ENCODE data around the gene AKR1E2.
"Not testable (repeated sequence)": the region's sequence is repeated elsewhere in the genome, so short reads cannot be mapped to it uniquely, and the experiment has no call there.

AKR1E2 gene

DNA sequence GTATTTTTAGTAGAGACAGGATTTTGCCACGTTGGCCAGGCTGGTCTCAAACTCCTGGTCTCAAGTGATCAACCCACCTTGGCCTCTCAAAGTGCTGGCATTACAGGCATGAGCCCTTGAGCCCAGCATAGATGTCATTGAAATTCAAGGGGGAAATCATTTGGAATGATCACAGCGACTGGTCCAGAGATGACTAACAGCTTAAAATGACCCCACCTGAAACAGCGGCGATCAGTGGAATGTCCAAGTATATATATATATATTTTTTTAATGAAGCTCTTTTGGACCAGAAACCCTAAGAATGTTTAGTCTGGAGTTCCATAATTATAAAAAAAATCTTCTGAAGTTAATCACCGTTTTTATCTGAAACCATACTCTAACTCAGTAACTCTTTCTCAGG, 12.5 kb upstream of the AKR1E2 start:
- no peak for DNase-seq (ENCODE audit: low spot score)

DNA sequence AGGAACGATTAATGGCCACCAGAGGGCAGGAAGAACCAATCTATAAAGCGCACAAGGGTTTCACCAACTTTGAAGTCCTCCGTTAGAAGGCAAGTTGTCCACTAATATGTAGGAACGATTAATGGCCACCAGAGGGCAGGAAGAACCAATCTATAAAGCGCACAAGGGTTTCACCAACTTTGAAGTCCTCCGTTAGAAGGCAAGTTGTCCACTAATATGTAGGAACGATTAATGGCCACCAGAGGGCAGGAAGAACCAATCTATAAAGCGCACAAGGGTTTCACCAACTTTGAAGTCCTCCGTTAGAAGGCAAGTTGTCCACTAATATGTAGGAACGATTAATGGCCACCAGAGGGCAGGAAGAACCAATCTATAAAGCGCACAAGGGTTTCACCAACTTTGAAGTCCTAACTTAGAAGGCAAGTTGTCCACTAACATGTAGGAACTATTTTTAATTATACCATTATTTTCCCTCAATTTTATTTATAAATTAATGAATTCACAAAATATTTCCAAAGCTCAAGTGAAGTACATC, 10.3 kb upstream of the AKR1E2 start:
- DNase-seq (ENCODE audit: low spot score): not testable (repeated sequence)

DNA sequence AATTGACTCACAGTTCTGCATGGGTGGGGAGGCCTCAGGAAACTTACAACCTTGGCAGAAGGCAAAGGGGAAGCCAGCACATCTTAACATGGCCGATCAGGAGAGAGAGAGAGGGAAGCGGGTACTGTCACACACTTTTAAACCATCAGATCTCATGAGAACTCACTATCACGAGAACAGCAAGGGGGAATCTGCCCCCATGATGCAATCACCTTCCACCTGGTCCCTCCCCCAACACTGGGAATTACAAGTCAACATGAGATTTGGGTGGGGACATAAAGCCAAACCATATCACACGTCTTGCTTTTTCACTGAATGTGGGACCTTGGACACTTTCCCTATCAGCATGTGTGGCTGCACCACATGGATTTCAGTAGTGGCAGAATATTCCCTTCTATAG, 9.0 kb upstream of the AKR1E2 start:
- no peak for DNase-seq (ENCODE audit: low spot score)

DNA sequence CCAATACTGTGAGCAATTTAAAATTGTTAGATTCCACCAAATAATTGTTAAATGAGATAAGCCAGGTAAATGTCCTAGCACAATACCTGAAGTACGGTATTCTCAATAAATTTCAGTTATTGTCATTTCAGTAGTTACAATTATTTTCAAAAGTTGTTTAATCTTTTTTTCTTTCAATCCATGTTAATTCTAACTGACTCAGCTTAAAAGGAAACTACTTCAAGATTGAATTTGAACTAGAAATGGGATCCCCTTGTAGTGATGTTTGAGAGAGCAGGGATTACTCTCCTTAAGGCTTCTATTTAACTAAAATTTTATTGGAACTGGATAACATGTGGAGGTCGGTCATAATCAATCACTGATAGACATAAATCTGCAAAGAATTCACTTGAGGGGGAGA, 6.9 kb upstream of the AKR1E2 start:
- DNase-seq (ENCODE audit: low spot score): no peak

DNA sequence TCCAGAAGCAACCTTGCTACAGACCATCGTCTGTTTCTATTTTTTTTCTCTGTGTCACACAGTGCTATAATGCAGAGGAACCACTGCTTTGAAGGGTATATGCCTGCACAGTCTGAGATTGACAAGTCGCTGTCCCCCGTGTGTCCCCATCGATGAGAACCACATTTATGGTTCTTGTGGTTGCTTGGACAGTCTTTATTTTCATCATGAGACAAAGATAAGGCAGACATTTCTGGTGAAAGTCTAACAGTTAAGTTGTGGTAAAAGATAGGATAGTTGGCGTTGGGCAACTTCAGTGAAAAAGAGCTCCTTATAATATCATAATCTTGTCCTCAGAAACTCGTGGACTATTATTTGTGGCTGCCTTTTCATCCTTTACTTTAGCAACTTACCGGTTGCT, 6.3 kb upstream of the AKR1E2 start:
- DNase-seq (ENCODE audit: low spot score): no peak

DNA sequence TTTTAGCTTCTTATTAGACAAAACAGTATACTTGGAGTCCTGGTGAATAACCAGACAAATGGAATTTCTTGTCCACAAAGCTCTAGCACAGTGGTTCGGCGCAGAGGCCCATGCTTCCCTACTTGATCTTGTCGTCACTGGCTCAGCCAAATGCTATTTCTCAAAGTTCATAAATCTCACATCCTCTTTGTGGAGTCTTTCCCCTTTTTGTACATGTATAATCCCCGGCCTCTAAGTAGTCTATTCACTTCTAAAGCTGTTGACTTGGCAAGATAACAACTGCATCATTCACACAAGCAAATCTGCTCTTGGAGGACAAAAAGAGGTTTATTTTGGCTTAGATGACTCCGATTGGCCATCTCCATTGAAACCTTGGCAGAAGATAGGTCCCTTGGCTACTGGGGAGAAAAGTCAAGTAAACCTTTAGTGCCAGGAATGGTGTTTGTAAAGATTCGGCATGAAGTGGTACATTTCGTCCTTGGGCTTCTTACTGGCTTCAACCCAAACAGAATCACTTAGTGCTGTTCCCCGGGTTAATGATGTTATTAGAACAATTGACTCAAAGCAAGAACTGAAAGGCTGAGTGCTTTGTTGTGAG, 5.1 kb upstream of the AKR1E2 start:
- no peak for DNase-seq (ENCODE audit: low spot score)

DNA sequence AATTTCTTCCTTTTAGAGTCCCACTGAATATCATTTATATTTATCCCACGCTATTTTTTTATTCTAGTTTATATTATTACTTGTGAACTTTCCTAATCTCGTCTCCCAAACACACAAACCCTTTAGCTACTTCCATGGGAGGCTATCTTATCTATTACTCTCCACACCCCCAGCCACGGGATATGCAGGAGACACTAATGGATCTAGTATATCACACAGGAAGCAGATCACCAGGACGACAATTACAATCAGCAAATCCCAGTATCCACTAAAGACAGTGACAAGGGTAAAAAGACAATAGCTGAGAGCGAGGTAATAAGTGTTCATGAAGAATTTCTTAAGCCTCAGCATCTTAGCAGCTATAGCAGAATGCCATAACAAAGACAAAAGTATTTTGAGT, 3.8 kb upstream of the AKR1E2 start:
- DNase-seq (ENCODE audit: low spot score): no peak

DNA sequence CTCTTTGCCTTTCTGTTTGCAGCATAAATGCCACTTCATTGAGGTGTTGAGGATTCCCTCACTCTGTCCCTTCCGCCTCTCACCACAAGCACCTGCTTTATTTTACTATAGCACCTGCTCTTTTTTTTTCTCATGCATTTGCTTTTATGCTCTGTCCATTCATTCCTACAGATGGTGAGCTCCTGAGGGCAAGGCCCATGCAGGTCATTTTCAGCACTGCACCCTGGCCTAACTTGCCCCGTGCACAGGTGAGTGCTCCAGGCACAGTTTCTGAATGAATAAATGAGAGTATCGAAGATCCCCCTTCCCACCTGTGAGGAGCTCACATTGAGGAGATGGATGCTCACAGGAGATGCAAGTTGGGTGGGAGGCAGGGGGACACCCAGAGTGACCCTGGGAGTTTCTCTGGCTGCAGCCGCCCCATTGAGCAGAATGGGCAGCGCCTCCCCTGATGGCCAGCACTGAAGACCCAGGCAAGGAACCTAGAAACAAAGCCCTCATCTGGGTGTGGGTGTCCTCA, 1.2 kb upstream of the AKR1E2 start:
- DNase-seq (ENCODE audit: low spot score): no peak

DNA sequence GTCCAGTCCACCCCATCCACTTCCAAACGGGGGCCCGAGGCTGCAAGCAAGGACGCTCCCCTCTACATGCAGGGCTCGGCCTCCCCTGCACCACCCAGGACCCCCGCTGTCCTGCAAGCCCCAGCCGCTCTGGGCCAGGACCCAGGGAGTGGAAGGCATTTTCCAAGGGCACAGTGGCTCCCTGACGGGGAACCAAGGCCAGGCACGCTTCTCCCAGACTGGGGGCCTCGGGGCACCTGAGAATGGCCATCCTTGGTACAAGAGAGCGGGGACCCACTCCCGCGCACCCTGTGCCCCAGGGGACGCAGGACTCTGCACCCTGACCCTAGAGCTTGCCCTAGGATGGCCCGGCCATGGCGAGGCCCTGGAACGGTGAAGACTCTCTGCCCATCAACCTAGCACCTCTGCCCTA, 545 bp upstream of the AKR1E2 start:
- no peak for DNase-seq (ENCODE audit: low spot score)

DNA sequence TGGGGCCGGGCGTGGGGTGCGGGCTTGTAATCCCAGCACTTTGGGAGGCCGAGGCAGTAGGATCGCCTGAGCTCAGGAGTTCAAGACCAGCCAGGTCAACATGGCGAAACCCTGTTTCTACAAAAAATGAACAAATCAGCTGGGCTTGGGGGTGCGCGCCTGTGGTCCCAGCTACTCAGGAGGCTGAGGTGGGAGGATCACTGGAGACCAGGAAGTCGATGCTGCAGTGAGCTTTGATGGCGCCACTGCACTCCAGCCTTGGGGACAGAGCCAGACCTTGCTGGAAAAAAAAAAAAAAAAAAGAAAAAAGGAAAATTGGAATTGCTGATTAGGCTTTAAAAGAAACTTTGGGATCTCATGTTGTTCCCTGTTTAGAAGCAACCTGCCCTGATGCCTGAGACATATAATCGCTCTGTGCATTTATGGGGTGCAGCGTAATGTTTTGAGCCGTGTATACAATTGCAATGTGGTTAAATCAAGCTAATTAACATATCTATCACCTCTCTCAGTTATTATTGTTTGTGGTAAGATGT, 851 bp downstream of the AKR1E2 start:
- DNase-seq (ENCODE audit: low spot score): no peak

DNA sequence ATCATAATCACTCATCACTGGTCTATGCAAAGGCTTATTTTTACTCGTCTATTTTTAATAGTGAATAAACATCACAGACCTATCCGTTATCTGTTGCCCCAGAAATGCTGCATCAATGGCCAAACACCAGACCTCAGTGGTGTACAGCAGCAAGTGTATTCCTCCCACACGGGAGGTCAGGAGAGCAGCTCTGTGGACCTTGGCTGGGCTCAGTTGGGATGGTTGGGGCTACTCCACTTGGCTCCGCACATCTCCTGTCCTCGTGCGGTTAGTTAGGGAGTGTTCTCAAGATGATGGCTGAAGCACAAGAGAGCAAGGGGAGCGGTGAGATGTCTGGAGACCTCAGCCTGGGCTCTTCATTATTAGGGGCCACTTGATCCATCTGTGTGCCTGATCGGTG, 2.0 kb downstream of the AKR1E2 start:
- no peak for DNase-seq (ENCODE audit: low spot score)

DNA sequence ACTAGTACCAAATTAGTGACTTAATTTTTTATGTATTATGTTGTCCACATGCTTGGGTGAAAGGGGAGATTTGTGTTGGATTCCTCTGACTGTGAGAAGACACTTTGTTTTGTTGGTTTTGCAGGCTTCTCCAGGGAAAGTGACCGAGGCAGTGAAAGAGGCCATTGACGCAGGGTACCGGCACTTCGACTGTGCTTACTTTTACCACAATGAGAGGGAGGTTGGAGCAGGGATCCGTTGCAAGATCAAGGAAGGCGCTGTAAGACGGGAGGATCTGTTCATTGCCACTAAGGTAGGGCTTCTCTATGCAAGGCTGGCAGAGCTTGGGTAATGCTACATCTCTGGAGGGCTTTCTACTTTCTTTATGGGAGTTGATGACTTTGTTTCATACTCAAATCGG, 4.5 kb downstream of the AKR1E2 start:
- no peak for DNase-seq (ENCODE audit: low spot score)

DNA sequence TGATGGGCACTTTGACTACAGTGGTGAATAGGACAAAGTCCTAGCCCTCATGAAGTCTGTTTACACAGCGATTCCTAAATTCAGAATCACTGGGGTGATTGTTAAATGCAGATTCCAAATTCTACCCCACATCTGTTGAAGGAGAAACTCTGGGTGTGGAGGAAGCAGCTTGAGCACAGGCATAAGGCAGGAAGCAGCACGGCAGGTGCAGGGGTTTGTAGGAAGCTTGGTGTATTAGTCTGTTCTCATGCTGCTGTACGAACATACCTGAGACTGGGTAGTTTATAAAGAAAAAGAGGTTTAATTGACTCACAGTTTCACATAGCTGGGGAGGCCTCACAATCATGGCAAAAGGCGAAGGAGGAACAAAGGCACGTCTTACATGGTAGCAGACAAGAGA, 5.1 kb downstream of the AKR1E2 start:
- DNase-seq (ENCODE audit: low spot score): no peak

DNA sequence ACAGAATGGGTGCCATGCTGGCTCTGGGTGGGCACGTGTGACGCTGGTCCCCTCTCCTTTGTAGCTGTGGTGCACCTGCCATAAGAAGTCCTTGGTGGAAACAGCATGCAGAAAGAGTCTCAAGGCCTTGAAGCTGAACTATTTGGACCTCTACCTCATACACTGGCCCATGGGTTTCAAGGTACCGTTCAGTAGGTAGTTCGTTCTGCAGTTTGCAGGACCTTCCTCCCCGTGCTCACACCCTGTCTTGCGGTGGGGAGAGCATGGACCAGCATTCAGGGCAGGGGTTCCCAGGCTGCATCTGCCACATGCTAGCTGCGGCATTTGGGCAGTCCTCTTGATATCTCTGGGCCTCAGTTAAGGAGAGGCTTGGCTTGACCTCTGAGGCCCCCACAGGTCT, 7.3 kb downstream of the AKR1E2 start:
- no peak for DNase-seq (ENCODE audit: low spot score)

DNA sequence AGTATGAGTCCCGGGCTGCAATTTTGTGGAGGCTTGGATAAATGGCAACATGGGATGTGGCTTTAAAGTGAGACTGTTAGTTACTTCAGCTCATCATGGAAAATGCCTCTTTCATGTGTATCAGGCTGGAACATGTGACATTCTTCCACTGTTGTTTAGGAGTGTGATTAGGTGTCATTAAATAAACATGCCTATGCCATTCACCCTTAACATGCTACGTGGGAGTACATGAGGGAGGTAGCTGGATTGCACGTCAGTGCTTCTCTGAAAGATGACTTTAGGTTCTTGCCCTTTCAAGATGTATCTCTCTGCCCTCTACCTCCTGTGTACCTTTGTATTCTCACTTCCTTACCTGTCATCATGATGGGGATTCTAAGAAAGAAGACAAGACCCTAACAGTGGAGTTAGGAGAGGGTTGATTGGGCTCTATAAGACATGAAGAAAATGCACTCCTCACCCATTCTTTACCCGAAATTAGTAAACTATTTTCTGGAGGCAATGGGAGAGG, 8.9 kb downstream of the AKR1E2 start:
- DNase-seq (ENCODE audit: low spot score): no peak

DNA sequence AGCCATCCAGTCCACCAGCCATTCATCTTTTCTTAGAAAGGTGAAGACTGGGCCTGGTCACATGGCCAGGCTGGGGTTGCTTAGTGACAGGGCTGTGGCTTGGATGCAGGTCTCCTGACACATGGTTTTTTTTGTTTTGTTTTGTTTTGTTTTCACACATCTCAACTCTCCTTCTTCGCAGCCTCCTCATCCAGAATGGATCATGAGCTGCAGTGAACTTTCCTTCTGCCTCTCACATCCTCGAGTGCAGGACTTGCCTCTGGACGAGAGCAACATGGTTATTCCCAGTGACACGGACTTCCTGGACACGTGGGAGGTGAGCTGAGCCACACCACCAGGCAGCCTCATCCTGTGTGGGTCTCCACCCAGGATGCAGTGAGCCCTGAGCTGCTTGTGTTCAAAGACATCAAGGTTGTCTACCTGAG, 9.5 kb downstream of the AKR1E2 start:
- no peak for DNase-seq (ENCODE audit: low spot score)

DNA sequence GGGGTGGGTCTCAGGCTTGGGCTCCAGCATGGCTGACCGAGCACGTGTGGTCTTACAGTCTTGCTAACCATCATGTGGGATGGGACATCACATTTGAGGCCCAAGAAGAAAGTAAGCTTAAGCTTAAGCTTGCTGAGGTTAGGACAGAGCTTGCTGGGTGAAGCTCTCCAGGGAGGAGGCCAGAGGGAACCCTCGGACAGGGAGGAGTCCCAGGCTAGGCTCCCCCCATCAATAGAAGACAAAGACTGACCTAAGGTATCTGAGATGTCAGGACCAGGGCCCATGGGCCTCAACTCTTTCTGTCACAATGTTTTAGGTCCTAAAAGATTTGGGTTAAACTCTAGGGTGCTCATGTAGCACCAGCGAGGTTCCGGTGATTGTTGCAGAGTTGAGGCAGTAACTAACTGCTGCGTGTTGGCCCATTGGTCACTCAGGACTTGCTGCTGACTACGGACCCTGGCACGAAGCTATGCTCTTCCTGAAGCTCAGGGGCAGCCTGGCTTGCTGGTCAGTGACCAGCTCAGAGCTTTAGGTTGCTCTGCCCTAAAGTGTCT, 10.5 kb downstream of the AKR1E2 start:
- DNase-seq (ENCODE audit: low spot score): no peak

DNA sequence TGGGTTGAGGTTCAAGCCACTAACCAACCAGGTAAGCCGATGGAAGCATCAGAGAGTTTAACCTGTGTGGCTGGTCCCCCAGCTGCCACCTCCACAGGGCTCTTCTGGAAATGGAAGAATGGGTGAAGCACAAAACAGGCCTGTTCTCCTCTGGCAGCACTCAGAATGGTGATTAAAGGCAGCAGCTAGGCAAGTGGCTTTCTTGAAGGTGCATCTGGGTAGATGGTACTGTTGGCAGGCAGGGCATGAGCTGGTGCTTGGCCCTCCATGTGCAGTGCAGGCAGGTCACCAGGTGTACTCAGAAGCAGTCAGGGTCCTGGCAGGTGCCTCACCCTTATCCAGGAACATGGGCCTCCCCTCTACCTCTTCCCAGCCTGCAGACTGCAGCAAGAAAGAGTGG, 11.5 kb downstream of the AKR1E2 start:
- DNase-seq (ENCODE audit: low spot score): no peak

DNA sequence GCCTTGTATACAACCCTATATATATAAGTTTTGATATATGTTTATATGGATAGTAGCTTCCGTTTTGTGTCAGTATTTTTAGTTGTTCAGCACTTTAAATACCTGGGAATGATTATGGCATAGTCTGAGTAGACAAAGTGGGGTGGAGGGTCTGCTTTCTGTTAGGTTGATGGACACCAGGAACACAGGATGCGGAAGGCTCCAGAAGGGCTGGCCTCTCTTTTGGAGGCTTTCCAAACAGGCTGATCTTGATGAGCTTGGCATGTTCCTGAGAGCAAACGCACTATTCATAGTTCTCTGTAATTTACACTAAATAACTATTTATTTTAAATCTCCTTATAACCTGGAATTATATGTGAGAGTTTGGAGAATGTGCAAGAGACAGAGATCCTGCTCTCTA, 12.7 kb downstream of the AKR1E2 start:
- DNase-seq (ENCODE audit: low spot score): no peak

DNA sequence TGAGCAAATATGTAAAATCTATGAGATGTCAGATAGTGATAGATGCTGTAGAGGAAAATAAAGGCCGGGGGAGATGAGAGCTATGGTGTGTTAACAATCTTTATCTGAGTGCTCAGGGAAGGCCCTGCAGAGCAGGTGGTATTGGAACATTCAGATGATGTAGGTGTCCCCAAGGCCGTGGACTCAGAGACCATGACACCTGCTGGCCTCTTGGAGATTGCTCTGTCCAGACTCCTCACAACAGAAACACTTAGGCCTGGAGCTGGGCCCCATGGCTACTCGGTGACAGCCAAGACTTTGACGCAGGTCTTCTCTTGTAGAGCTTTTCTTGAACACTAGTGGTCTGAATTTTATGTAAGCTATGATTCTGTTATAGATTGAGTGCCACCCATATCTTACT, 13.3 kb downstream of the AKR1E2 start:
- no peak for DNase-seq (ENCODE audit: low spot score)

DNA sequence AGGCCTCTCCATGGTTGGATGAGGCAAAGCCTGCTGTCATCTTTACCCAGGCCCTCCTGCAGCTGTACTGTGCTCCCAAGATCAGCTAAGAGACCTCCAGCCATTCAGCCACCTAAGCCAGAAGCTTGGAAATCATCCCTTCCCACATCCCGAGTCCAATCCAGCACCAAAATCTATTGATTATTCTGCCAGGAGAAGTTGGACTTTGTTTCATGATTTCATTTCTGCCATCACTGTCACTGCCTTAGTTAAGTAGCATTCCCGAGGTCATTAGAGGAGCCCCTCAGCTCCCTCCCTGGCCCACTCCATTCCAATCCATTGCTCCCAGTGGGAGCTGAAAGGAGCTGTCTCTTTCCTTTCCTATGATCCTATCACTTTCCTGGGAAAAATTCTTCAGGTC, 14.1 kb downstream of the AKR1E2 start:
- DNase-seq (ENCODE audit: low spot score): no peak

DNA sequence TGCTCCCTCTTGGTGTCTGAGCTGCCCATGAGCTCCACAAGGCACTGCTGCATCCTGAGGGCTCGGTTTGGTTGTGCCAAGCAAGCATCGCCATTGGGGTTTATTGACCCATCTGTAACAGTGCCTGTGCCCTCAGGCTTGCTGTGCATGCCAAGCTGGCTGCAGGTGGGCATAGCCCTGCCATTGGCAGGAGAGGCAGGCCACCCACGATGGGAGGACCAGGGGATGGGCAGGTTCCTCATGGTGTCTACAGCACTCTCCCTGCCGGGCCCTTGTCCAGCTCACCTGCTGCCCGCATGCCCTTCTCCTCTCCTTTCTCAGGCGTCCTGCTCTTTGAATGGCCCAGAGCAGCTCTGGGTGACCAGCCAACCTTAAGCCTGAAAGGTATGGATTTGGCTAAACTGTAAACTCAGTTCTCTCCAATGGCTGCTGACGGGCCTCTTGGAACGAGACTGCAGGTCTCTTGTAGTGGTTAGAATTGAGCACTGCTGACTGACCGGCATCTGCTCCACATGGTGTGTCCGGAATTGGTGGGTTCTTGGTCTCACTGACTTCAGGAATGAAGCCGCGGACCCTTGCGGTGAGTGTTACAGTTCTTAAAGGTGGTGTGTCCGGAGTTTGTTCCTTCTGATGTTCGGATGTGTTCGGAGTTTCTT, 17.6 kb downstream of the AKR1E2 start:
- DNase-seq (ENCODE audit: low spot score): no peak

DNA sequence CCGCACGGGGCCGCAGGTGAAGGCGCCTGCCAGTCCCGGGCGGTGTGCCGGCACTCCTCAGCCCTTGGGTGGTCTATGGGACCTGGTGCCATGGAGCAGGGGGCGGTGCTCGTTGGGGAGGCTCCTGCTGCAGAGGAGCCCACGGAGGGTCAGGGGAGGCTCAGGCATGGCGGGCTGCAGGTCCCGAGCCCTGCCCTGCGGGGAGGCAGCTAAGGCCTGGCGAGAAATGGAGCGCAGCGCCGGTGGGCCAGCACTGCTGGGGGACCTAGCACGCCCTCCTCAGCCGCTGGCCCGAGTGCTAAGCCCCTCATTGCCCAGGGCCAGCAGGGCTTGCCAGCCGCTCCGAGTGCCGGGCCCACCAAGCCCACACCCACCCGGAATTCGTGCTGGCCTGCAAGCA, 18.9 kb downstream of the AKR1E2 start:
- DNase-seq (ENCODE audit: low spot score): no peak
